ENCODE results near the gene GSC. TPM values are rescaled to one million over a fixed set of nuclear protein-coding genes. Genes with fewer than 3 reads are reported as not detected.
A peak's percentile ranks its signal among the peaks of the same experiment; 100 is the strongest.

The GSC gene
- total RNA-seq, 1 donor from 2014 or later: not detected

DNA sequence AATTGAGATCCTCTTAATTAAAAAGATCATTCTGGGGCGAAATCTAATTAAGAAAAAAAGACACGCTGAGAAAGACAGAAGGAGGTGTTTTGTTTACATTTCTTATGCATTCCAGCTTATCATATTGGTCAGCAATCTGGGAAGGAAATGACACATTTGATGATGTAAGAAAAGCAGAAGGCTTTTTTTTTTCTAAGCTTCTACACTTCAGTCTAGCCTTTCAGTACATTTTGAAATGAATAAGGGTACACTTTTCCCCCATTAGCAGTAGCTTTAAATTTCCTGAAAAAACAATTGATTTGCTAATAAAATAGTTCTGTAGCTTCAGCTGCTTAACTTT is 5.9 kb upstream of the GSC start:
- Histone ChIP-seq H2AFZ (ENCODE audit: low read depth, low read length) (no peak overlapping the region), H3K79me2 (ENCODE audit: insufficient read depth, low read length) (no peaks in the 10 kb centered on the region), H3K4me1 (ENCODE audit: insufficient read depth, low read length) (peaks cover 8% of the 10 kb centered on the region), H3K4me2 (ENCODE audit: low read length) (peak overlapping the region; percentile 72), H3K4me3 (ENCODE audit: insufficient read depth, low read depth, low read length) (peak overlapping the region; percentile 25), H3K27ac (ENCODE audit: low read depth, low read length) (no peak overlapping the region), H3K27me3 (ENCODE audit: insufficient read depth, low read length) (peaks cover 56% of the 10 kb centered on the region), H4K20me1 (ENCODE audit: insufficient read depth, low read length) (peaks cover 3% of the 10 kb centered on the region), H3K36me3 (ENCODE audit: insufficient read depth, low read length) (no peaks in the 10 kb centered on the region), H3K9ac (ENCODE audit: low read length) (no peak overlapping the region), H3K9me3 (ENCODE audit: insufficient read depth, low read depth, low read length) (peaks cover 5% of the 10 kb centered on the region)
- Mint-ChIP-seq H3K4me1 (ENCODE audit: low read depth, unreplicated experiment) (no peaks in the 10 kb centered on the region), H3K27ac (ENCODE audit: unreplicated experiment) (no peak overlapping the region), H3K36me3 (ENCODE audit: low read depth, unreplicated experiment) (peaks cover 2% of the 10 kb centered on the region), H3K4me3 (ENCODE audit: unreplicated experiment) (peak overlapping the region; percentile 23), H3K9me3 (ENCODE audit: unreplicated experiment) (peaks cover 16% of the 10 kb centered on the region), H3K27me3 (ENCODE audit: low read depth, unreplicated experiment) (peaks cover 73% of the 10 kb centered on the region)
- FAIRE-seq (no peak), DNase-seq (ENCODE audit: low read depth) (peak; percentile 5)
- TF ChIP-seq EZH2 (IDR thresholded peaks at IDR 0.05; ENCODE audit: insufficient read depth, low read length): no peak
- TF ChIP-seq, protein P1, sequence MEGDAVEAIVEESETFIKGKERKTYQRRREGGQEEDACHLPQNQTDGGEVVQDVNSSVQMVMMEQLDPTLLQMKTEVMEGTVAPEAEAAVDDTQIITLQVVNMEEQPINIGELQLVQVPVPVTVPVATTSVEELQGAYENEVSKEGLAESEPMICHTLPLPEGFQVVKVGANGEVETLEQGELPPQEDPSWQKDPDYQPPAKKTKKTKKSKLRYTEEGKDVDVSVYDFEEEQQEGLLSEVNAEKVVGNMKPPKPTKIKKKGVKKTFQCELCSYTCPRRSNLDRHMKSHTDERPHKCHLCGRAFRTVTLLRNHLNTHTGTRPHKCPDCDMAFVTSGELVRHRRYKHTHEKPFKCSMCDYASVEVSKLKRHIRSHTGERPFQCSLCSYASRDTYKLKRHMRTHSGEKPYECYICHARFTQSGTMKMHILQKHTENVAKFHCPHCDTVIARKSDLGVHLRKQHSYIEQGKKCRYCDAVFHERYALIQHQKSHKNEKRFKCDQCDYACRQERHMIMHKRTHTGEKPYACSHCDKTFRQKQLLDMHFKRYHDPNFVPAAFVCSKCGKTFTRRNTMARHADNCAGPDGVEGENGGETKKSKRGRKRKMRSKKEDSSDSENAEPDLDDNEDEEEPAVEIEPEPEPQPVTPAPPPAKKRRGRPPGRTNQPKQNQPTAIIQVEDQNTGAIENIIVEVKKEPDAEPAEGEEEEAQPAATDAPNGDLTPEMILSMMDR (IDR thresholded peaks at IDR 0.05; ENCODE audit: insufficient read depth, low read depth, low read length): no peak

DNA sequence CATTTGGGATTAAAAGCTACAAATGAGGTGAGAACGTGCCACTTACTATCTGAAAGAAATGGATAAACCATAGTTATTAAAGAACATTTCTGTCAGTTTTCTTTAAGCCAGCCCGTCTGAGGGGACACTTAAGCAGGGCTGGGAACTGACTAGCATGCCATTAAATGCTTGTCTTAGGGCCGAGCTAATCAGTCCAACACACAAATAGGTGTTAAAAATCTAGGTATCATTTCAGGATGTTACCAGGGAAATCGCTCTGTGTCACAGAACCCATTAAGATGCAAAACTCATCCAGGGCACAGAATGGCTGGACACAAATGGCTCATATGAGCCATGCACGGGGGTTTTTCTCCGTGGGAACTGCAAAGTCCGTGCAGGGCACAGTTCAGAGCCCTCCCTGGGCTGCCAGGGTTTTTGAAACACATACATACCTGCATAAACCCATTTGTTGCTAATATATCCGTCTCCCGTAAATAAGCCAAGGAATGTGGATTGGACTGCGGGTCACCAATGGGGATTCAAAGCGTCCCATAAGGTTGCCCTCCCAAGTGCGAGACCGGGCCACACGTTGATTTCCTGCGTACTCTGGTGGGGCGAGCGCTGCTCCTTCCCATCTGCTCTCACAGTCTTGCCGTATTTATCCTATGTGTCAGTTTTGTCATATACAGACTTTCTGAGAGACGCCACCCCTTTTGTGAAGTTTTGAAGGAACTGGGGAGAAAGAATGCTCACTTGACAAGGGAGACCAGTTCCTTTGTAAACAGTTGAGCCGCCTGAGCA is 5.4 kb upstream of the GSC start:
- Mint-ChIP-seq H3K9me3 (ENCODE audit: unreplicated experiment) (peaks cover 16% of the 10 kb centered on the region), H3K27me3 (ENCODE audit: low read depth, unreplicated experiment) (peaks cover 75% of the 10 kb centered on the region), H3K36me3 (ENCODE audit: low read depth, unreplicated experiment) (peaks cover 2% of the 10 kb centered on the region), H3K4me1 (ENCODE audit: low read depth, unreplicated experiment) (no peaks in the 10 kb centered on the region), H3K27ac (ENCODE audit: unreplicated experiment) (no peak overlapping the region), H3K4me3 (ENCODE audit: unreplicated experiment) (peak overlapping the region; percentile 23)
- Histone ChIP-seq H4K20me1 (ENCODE audit: insufficient read depth, low read length) (peaks cover 3% of the 10 kb centered on the region), H3K9ac (ENCODE audit: low read length) (no peak overlapping the region), H3K9me3 (ENCODE audit: insufficient read depth, low read depth, low read length) (peaks cover 5% of the 10 kb centered on the region), H3K36me3 (ENCODE audit: insufficient read depth, low read length) (no peaks in the 10 kb centered on the region), H3K79me2 (ENCODE audit: insufficient read depth, low read length) (no peaks in the 10 kb centered on the region), H3K27ac (ENCODE audit: low read depth, low read length) (no peak overlapping the region), H3K4me1 (ENCODE audit: insufficient read depth, low read length) (peaks cover 8% of the 10 kb centered on the region), H3K27me3 (ENCODE audit: insufficient read depth, low read length) (peaks cover 62% of the 10 kb centered on the region), H3K4me2 (ENCODE audit: low read length) (peak overlapping the region; percentile 72), H3K4me3 (ENCODE audit: insufficient read depth, low read depth, low read length) (peak overlapping the region; percentile 25), H2AFZ (ENCODE audit: low read depth, low read length) (no peak overlapping the region)
- DNase-seq (ENCODE audit: low read depth) (no peak), FAIRE-seq (no peak)
- TF ChIP-seq, protein P1 (IDR thresholded peaks at IDR 0.05; ENCODE audit: insufficient read depth, low read depth, low read length): no peak
- TF ChIP-seq EZH2 (IDR thresholded peaks at IDR 0.05; ENCODE audit: insufficient read depth, low read length): no peak

Data from astrocyte (in vitro differentiated cells and primary cell).